ENCODE measurements around the gene AP1S1.

DNA sequence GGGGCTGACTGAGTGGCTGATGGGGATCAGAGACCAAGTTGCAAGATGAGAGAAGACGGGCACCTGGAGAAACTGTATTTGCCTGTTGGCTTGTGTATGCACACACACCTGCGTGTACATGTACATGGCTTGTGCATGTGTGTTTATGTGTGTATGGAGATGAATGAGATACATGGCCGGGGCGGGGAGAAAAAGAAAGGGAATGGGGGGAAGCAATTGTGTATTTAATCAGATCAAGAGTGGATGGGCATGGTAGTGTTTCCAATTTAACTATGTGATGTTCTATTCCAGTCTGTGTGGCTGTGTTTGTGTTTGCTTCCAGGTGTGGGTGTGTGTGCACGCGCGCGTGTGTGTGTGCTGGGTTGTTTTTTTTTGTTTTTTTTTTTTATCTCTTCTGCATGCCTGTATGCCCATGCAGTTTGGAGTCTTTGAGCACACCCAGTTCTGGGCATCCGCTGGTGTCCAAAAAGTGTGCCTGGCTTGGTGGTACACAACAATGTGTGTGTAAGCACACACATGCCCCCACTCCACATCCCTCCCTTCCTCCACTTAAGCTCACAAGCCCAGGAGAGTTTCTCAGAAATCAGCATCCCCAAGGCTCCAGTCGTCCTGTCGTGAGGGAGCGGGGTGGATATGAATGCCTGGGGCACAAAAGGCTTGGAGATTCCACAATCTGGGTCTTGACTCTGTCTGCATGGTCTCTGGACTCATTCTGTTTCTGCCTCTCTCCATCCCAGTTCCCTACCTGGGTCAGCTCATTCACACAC lies 13.6 kb downstream of the AP1S1 start:
- TF ChIP-seq EZH2 (IDR thresholded peaks at IDR 0.05; ENCODE audit: borderline replicate concordance, low read depth, low read length, severe bottlenecking) = no peak
- TF ChIP-seq, protein P1, sequence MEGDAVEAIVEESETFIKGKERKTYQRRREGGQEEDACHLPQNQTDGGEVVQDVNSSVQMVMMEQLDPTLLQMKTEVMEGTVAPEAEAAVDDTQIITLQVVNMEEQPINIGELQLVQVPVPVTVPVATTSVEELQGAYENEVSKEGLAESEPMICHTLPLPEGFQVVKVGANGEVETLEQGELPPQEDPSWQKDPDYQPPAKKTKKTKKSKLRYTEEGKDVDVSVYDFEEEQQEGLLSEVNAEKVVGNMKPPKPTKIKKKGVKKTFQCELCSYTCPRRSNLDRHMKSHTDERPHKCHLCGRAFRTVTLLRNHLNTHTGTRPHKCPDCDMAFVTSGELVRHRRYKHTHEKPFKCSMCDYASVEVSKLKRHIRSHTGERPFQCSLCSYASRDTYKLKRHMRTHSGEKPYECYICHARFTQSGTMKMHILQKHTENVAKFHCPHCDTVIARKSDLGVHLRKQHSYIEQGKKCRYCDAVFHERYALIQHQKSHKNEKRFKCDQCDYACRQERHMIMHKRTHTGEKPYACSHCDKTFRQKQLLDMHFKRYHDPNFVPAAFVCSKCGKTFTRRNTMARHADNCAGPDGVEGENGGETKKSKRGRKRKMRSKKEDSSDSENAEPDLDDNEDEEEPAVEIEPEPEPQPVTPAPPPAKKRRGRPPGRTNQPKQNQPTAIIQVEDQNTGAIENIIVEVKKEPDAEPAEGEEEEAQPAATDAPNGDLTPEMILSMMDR (IDR thresholded peaks at IDR 0.05; ENCODE audit: borderline replicate concordance, extremely low read depth, low read length, poor library complexity, severe bottlenecking) = no peak
